ENCODE results near the gene SGSM2.

- TF ChIP-seq CSRNP3 (CRISPR knock-in tag; IDR thresholded peaks at IDR 0.05) (no peak), ZNF565 (CRISPR knock-in tag; conservative IDR thresholded peaks at IDR 0.05; ENCODE audit: low read depth) (no peak), TOX (CRISPR knock-in tag; IDR thresholded peaks at IDR 0.05; ENCODE audit: borderline replicate concordance) (no peak), RARB (CRISPR knock-in tag; IDR thresholded peaks at IDR 0.05) (no peak), ESRRG (CRISPR knock-in tag; IDR thresholded peaks at IDR 0.05) (no peak), ZFP3 (CRISPR knock-in tag; IDR thresholded peaks at IDR 0.05) (no peak), PPARA (CRISPR knock-in tag; IDR thresholded peaks at IDR 0.05; ENCODE audit: borderline replicate concordance) (no peak), BACH2 (CRISPR knock-in tag; IDR thresholded peaks at IDR 0.05; ENCODE audit: borderline replicate concordance) (no peak), ARNTL (CRISPR knock-in tag; IDR thresholded peaks at IDR 0.05; ENCODE audit: borderline replicate concordance, low read depth) (no peak), CREB5 (CRISPR knock-in tag; IDR thresholded peaks at IDR 0.05; ENCODE audit: low read depth) (no peak)
- TF ChIP-seq, protein P1, sequence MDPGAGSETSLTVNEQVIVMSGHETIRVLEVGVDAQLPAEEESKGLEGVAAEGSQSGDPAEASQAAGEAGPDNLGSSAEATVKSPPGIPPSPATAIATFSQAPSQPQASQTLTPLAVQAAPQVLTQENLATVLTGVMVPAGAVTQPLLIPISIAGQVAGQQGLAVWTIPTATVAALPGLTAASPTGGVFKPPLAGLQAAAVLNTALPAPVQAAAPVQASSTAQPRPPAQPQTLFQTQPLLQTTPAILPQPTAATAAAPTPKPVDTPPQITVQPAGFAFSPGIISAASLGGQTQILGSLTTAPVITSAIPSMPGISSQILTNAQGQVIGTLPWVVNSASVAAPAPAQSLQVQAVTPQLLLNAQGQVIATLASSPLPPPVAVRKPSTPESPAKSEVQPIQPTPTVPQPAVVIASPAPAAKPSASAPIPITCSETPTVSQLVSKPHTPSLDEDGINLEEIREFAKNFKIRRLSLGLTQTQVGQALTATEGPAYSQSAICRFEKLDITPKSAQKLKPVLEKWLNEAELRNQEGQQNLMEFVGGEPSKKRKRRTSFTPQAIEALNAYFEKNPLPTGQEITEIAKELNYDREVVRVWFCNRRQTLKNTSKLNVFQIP (CRISPR knock-in tag; IDR thresholded peaks at IDR 0.05; ENCODE audit: borderline replicate concordance, low read depth) = no peak
- TF ChIP-seq, protein P2, sequence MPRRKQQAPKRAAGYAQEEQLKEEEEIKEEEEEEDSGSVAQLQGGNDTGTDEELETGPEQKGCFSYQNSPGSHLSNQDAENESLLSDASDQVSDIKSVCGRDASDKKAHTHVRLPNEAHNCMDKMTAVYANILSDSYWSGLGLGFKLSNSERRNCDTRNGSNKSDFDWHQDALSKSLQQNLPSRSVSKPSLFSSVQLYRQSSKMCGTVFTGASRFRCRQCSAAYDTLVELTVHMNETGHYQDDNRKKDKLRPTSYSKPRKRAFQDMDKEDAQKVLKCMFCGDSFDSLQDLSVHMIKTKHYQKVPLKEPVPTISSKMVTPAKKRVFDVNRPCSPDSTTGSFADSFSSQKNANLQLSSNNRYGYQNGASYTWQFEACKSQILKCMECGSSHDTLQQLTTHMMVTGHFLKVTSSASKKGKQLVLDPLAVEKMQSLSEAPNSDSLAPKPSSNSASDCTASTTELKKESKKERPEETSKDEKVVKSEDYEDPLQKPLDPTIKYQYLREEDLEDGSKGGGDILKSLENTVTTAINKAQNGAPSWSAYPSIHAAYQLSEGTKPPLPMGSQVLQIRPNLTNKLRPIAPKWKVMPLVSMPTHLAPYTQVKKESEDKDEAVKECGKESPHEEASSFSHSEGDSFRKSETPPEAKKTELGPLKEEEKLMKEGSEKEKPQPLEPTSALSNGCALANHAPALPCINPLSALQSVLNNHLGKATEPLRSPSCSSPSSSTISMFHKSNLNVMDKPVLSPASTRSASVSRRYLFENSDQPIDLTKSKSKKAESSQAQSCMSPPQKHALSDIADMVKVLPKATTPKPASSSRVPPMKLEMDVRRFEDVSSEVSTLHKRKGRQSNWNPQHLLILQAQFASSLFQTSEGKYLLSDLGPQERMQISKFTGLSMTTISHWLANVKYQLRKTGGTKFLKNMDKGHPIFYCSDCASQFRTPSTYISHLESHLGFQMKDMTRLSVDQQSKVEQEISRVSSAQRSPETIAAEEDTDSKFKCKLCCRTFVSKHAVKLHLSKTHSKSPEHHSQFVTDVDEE (CRISPR knock-in tag; IDR thresholded peaks at IDR 0.05) = no peak
- TF ChIP-seq, protein P3, sequence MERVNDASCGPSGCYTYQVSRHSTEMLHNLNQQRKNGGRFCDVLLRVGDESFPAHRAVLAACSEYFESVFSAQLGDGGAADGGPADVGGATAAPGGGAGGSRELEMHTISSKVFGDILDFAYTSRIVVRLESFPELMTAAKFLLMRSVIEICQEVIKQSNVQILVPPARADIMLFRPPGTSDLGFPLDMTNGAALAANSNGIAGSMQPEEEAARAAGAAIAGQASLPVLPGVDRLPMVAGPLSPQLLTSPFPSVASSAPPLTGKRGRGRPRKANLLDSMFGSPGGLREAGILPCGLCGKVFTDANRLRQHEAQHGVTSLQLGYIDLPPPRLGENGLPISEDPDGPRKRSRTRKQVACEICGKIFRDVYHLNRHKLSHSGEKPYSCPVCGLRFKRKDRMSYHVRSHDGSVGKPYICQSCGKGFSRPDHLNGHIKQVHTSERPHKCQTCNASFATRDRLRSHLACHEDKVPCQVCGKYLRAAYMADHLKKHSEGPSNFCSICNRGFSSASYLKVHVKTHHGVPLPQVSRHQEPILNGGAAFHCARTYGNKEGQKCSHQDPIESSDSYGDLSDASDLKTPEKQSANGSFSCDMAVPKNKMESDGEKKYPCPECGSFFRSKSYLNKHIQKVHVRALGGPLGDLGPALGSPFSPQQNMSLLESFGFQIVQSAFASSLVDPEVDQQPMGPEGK (CRISPR knock-in tag; IDR thresholded peaks at IDR 0.05; ENCODE audit: borderline replicate concordance) = no peak
These were observed 77.8 kb downstream of the SGSM2 start for GRCh38 chr17:2415081-2415480.
